AG09319 (cell line): ENCODE data around the gene POU6F2.
"Not testable (repeated sequence)": the region's sequence is repeated elsewhere in the genome, so short reads cannot be mapped to it uniquely, and the experiment has no call there.

Experiments
- DNase-seq: peaks from one replicate; pipeline ENCODE4 v3.0.0-alpha.2; 2010; ENCODE audit warnings: low read depth; ENCODE audit errors: extremely low read depth
- CTCF ChIP-seq: IDR thresholded peaks from 2 replicates; pipeline ENCODE4 v1.5.1; 2011; ENCODE audit warnings: low read depth, mild to moderate bottlenecking, inconsistent platforms, low read length, moderate library complexity

POU6F2 gene

GRCh38 chr7:39374436-39375040 lies 396.8 kb downstream of the POU6F2 start:
- DNase-seq = no peak
- TF ChIP-seq CTCF = no peak

- TF ChIP-seq CTCF = no peak
- no peak for DNase-seq
Observed at GRCh38 chr7:39375047-39375873, 397.6 kb downstream of the POU6F2 start.

GRCh38 chr7:39375874-39376190 lies 398.1 kb downstream of the POU6F2 start:
- no peak for DNase-seq
- no peak for TF ChIP-seq CTCF

- not testable (repeated sequence) for DNase-seq
Observed at GRCh38 chr7:39376881-39377280, 399.2 kb downstream of the POU6F2 start.

- TF ChIP-seq CTCF = no peak
- no peak for DNase-seq
Observed at GRCh38 chr7:39379416-39379815, 401.7 kb downstream of the POU6F2 start.

GRCh38 chr7:39383136-39383535 lies 405.4 kb downstream of the POU6F2 start:
- DNase-seq = no peak
- no peak for TF ChIP-seq CTCF

- no peak for DNase-seq
- TF ChIP-seq CTCF = no peak
Observed at GRCh38 chr7:39384386-39384785, 406.7 kb downstream of the POU6F2 start.

- no peak for TF ChIP-seq CTCF
- no peak for DNase-seq
Observed at GRCh38 chr7:39386718-39387117, 409.0 kb downstream of the POU6F2 start.
